Natural killer cell treated with Interleukin-12 subunit alpha and Interleukin-12 subunit beta and Interleukin-15 and Interleukin-18, amount 100 ng/mL, for 72 hours (primary cell): Measurements from ENCODE around the gene NXNL1. TPM values are rescaled to one million over a fixed set of nuclear protein-coding genes. Genes with fewer than 3 reads are reported as not detected.

Experiments used
- ATAC-seq, 2 donors: fragments of 150-1000 bp; cut with Tn5 transposase in 1 of 2; sonication (Bioruptor Pico), chemical (Tn5 transposase) in 1 of 2; 2 replicates each; pipeline ENCODE4 v1.10.0; 2021
- DNase-seq: peaks from one replicate; pipeline ENCODE4 v3.0.0; 2022; ENCODE audit warnings: low spot score
- H3K27ac Mint-ChIP-seq, 2 donors: 1 replicate in 1 of 2; 2 replicates in 1 of 2; pipeline ENCODE4 v1.8.0; 2022; ENCODE audit warnings: mixed read lengths in 2 of 2, mild to moderate bottlenecking in 1 of 2, moderate library complexity in 1 of 2
- H3K27me3 Mint-ChIP-seq, 2 donors: 1 replicate in 1 of 2; 2 replicates in 1 of 2; pipeline ENCODE4 v1.8.0; 2022; ENCODE audit warnings: mixed read lengths in 2 of 2
- H3K36me3 Mint-ChIP-seq: one replicate; pipeline ENCODE4 v1.8.0; 2022; ENCODE audit warnings: mixed read lengths
- H3K4me1 Mint-ChIP-seq, 2 donors: 1 replicate in 1 of 2; 2 replicates in 1 of 2; pipeline ENCODE4 v1.8.0; 2022; ENCODE audit warnings: low read depth in 2 of 2, mixed read lengths in 2 of 2, mild to moderate bottlenecking in 1 of 2
- H3K4me3 Mint-ChIP-seq: one replicate; pipeline ENCODE4 v1.8.0; 2022; ENCODE audit warnings: mixed read lengths
- H3K9me3 Mint-ChIP-seq: 2 replicates; pipeline ENCODE4 v1.8.0; 2022; ENCODE audit warnings: mixed read lengths
- total RNA-seq, 2 donors: library from RNA; stranded (reverse); gene quantifications; one replicate each; pipeline ENCODE4 v1.2.3, GENCODE V29; 2022

NXNL1 gene
- total RNA-seq, 2 donors from 2014 or later: not detected

GRCh38 chr19:17495639-17496296 is 35.0 kb upstream of the NXNL1 start:
- peaks cover 12 to 16% of the 10 kb centered on the region in 2 donors for H3K4me1 Mint-ChIP-seq
- no peaks in the 10 kb centered on the region for H3K9me3 Mint-ChIP-seq
- H3K4me3 Mint-ChIP-seq: no peak overlapping the region
- DNase-seq (no peak), ATAC-seq (no peak)
- H3K27ac Mint-ChIP-seq: no peak overlapping the region
- H3K27me3 Mint-ChIP-seq: no peaks in the 10 kb centered on the region
- no peaks in the 10 kb centered on the region for H3K36me3 Mint-ChIP-seq

- Mint-ChIP-seq H3K36me3 (no peaks in the 10 kb centered on the region), H3K27ac (peak overlapping the region in 1 of 2 donors; percentile 22), H3K27me3 (no peaks in the 10 kb centered on the region), H3K4me3 (no peak overlapping the region), H3K9me3 (no peaks in the 10 kb centered on the region), H3K4me1 (peaks cover 23 to 29% of the 10 kb centered on the region in 2 donors)
- no peak for ATAC-seq
- no peak for DNase-seq
These were observed 30.6 kb upstream of the NXNL1 start for GRCh38 chr19:17491287-17491686.

GRCh38 chr19:17490411-17490810 is 29.7 kb upstream of the NXNL1 start:
- no peak overlapping the region for H3K4me3 Mint-ChIP-seq

GRCh38 chr19:17489392-17490030 is 28.8 kb upstream of the NXNL1 start:
- Mint-ChIP-seq H3K27ac (peak overlapping the region in 1 of 2 donors; percentile 88), H3K4me3 (peak overlapping the region; percentile 23), H3K9me3 (no peaks in the 10 kb centered on the region), H3K27me3 (no peaks in the 10 kb centered on the region), H3K4me1 (peaks cover 15 to 28% of the 10 kb centered on the region in 2 donors), H3K36me3 (no peaks in the 10 kb centered on the region)
- no peak for DNase-seq
- ATAC-seq: no peak

More at GRCh38 chr19:17490411-17490810, 29.7 kb upstream of the NXNL1 start:
- Mint-ChIP-seq H3K27ac (peak overlapping the region; percentile 28 to 88), H3K9me3 (no peaks in the 10 kb centered on the region), H3K27me3 (no peaks in the 10 kb centered on the region), H3K4me1 (peaks cover 15 to 26% of the 10 kb centered on the region in 2 donors), H3K36me3 (no peaks in the 10 kb centered on the region)
- DNase-seq: no peak
- peak in 1 of 2 donors; percentile 58 for ATAC-seq

GRCh38 chr19:17488593-17489391 is 28.1 kb upstream of the NXNL1 start:
- H3K36me3 Mint-ChIP-seq: no peaks in the 10 kb centered on the region
- peak overlapping the region; percentile 43 to 92 for H3K27ac Mint-ChIP-seq

GRCh38 chr19:17487284-17488121 is 26.8 kb upstream of the NXNL1 start:
- peaks cover 15 to 40% of the 10 kb centered on the region in 2 donors for H3K4me1 Mint-ChIP-seq
- H3K27ac Mint-ChIP-seq: peak overlapping the region; percentile 43 to 92
- H3K4me3 Mint-ChIP-seq: no peak overlapping the region
- H3K36me3 Mint-ChIP-seq: no peaks in the 10 kb centered on the region
- no peak for DNase-seq
- H3K9me3 Mint-ChIP-seq: no peaks in the 10 kb centered on the region
- ATAC-seq: no peak
- H3K27me3 Mint-ChIP-seq: no peaks in the 10 kb centered on the region

More at GRCh38 chr19:17488593-17489391, 28.1 kb upstream of the NXNL1 start:
- Mint-ChIP-seq H3K4me1 (peaks cover 15 to 33% of the 10 kb centered on the region in 2 donors), H3K4me3 (peak overlapping the region; percentile 64), H3K9me3 (no peaks in the 10 kb centered on the region), H3K27me3 (no peaks in the 10 kb centered on the region)
- ATAC-seq (peak; percentile 89 to 95), DNase-seq (peak; percentile 81)

GRCh38 chr19:17486545-17487240 is 26.0 kb upstream of the NXNL1 start:
- Mint-ChIP-seq H3K27me3 (no peaks in the 10 kb centered on the region), H3K9me3 (no peaks in the 10 kb centered on the region), H3K4me1 (peaks cover 15 to 40% of the 10 kb centered on the region in 2 donors), H3K36me3 (no peaks in the 10 kb centered on the region), H3K27ac (no peak overlapping the region), H3K4me3 (no peak overlapping the region)
- DNase-seq (no peak), ATAC-seq (no peak)

GRCh38 chr19:17484520-17485185 is 23.9 kb upstream of the NXNL1 start:
- H3K27ac Mint-ChIP-seq: no peak overlapping the region
- no peaks in the 10 kb centered on the region for H3K9me3 Mint-ChIP-seq
- H3K36me3 Mint-ChIP-seq: no peaks in the 10 kb centered on the region
- DNase-seq (no peak), ATAC-seq (no peak)
- H3K4me3 Mint-ChIP-seq: no peak overlapping the region
- H3K27me3 Mint-ChIP-seq: no peaks in the 10 kb centered on the region
- H3K4me1 Mint-ChIP-seq: peaks cover 12 to 37% of the 10 kb centered on the region in 2 donors

GRCh38 chr19:17483605-17484002 is 22.9 kb upstream of the NXNL1 start:
- Mint-ChIP-seq H3K27me3 (no peaks in the 10 kb centered on the region), H3K36me3 (no peaks in the 10 kb centered on the region), H3K4me3 (no peak overlapping the region), H3K27ac (peak overlapping the region in 1 of 2 donors; percentile 46), H3K9me3 (no peaks in the 10 kb centered on the region), H3K4me1 (peaks cover 6 to 27% of the 10 kb centered on the region in 2 donors)
- DNase-seq: no peak
- no peak for ATAC-seq

GRCh38 chr19:17482877-17483604 is 22.3 kb upstream of the NXNL1 start:
- H3K27me3 Mint-ChIP-seq: no peaks in the 10 kb centered on the region
- ATAC-seq (no peak), DNase-seq (no peak)
- peaks cover under 1 to 21% of the 10 kb centered on the region in 2 donors for H3K4me1 Mint-ChIP-seq
- H3K36me3 Mint-ChIP-seq: no peaks in the 10 kb centered on the region
- H3K27ac Mint-ChIP-seq: no peak overlapping the region
- no peaks in the 10 kb centered on the region for H3K9me3 Mint-ChIP-seq
- no peak overlapping the region for H3K4me3 Mint-ChIP-seq

- DNase-seq: no peak
- ATAC-seq: no peak
- H3K9me3 Mint-ChIP-seq: no peaks in the 10 kb centered on the region
- H3K36me3 Mint-ChIP-seq: no peaks in the 10 kb centered on the region
- no peak overlapping the region for H3K4me3 Mint-ChIP-seq
- H3K27ac Mint-ChIP-seq: no peak overlapping the region
- peaks cover 0 to 13% of the 10 kb centered on the region in 2 donors for H3K4me1 Mint-ChIP-seq
- no peaks in the 10 kb centered on the region for H3K27me3 Mint-ChIP-seq
These were observed 21.3 kb upstream of the NXNL1 start for GRCh38 chr19:17481986-17482385.

GRCh38 chr19:17479325-17479791 is 18.6 kb upstream of the NXNL1 start:
- Mint-ChIP-seq H3K27me3 (no peaks in the 10 kb centered on the region), H3K27ac (no peak overlapping the region), H3K36me3 (no peaks in the 10 kb centered on the region), H3K4me1 (peaks cover 0 to 12% of the 10 kb centered on the region in 2 donors), H3K4me3 (no peak overlapping the region), H3K9me3 (no peaks in the 10 kb centered on the region)
- no peak for ATAC-seq
- no peak for DNase-seq
